ENCODE measurements around the gene IP6K1.
"Not testable (repeated sequence)": the region's sequence is repeated elsewhere in the genome, so short reads cannot be mapped to it uniquely, and the experiment has no call there.

The IP6K1 gene

DNA sequence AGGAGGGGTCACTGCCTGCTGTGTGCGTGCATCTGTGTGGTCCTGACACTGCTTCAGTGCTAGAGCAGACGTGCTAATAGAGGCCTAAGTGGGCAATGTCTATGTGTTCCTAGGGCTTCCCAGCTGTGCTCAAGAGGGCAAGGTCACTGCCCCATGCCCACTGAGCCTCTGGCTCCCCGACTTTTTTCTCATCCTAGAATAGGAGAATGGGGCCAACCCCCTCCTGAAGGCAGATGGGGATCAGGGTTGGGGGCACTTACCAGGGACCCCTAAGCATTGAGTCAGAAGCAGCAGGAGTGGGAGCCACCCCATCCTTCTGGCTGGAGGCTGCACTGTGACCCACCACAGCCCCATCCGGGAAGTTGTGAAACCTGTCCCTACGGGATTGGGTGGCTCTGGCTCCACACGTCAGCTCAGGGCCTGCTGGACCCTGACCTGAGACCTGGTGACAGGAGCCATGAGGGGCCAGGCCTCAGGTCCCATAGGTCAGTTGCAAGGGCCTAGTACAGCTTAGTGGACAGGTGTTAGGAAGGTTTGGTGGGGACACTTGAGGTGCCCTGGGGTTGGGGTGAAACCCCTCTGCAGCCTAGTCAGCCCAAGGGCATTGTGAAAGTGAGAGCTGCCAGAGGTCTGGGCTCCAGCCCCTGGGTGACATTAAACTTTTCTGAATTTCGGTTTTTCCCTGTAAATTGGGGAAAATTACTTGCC lies 97.8 kb downstream of the IP6K1 start:
- DNase-seq (ENCODE audit: low read depth), result not testable (repeated sequence)

DNA sequence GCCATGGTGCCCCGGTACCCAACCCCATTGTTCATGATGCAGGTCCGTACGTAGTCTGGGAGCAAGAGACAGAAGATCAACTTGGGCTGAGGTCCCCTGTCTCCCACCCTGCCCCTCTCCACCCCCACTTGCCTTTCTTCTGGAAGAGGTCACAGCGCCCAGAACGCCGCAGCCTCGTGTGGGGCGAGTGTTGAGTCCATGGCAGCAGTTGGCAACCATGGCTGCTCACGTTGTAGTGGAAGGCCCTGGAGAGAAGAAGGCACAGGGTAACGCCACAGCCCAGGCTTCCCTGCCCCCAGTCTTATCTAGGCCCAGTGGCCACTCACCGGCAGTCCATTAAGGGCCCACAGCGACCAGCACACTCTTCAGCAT lies 98.9 kb downstream of the IP6K1 start:
- DNase-seq (ENCODE audit: low read depth), result not testable (repeated sequence)

DNA sequence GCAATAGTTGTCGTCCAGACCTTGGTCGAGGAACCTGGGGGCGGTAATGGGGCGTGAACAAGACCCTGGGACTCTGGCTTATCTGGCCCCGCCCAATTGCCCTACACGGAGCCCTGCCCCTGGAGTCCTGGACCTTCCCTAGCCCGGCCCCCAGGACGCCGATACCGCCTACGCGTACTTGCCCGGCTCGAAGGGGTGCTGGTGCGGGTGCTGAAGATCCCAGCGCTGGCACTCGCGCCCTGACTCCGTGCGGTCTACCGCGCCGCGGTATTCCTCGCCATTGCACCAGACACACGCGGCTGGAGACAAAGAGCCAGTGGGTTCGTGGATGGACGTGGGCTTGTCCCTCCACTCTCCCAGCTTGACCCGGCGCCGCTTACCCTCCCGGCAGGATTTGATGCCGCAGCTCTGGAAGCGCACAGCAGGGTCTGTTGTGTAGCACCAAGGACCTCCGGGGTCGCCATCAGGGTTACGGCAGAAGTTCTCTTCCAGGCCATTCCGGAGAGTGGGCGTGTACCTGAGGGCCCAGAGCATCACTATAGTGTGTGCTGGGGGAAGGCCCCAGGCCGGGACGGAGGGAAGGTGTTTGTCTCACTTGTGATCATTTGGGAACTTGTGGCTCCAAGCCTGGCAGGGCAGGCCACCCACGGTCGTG lies 99.4 kb downstream of the IP6K1 start:
- not testable (repeated sequence) for DNase-seq (ENCODE audit: low read depth)

DNA sequence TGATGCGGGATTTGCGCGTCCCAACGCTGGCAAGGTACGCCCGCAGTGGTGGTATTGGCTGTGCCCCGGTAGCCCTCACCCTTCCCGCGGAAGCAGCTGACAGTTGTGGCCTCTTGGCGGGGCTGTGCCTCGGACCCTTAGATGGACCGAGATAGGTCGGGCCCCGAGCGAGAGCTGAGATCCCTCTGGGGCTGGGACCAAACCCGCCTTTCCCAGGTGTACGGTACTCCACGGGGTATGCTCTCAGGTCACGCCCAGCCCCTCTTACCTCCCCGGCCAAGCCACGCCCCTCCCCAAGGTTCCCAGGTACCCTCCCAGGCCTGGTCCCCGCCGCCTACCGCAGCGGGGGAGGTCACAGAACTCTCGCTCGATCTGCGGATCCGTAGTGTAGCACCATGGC lies 100.0 kb downstream of the IP6K1 start:
- DNase-seq (ENCODE audit: low read depth), result not testable (repeated sequence)

DNA sequence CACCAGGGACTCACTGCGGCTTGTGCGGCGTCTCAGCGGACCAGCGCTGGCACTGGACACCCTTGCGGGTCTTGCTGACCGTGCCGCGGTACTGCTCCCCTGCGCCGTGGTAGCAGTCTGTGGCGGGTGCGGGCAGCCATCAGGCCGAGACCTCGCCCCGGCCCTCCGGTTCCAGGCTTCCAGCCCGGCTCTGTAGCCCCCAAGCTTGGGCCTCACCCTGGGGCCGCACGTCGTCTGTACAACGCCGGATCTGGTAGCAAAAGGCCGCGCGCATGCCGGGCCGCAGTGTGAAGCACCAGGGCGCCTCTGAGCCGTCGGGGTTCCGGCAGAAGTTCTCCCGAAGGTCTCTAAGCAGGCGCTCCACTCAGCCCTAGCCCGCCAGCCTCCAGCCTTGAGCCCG lies 100.5 kb downstream of the IP6K1 start:
- not testable (repeated sequence) for DNase-seq (ENCODE audit: low read depth)

DNA sequence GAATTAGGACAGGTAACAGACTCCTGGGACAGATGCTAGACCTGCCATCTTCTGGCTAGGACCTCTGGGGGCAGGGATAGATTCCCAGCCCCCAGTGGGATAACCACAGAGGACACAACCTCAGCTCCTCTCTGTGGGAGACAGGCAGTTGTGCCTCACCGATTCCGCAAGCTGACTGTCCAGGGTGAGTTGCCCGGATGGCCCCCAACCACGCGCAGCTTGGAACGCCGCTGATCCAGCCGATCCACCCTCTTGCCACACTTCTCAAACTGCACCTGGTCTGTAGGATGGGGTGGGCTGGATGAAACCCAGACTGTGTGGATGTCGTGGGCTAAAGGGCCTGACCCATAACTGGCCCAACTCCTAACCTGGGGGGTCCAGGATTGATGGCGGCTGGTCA lies 101.2 kb downstream of the IP6K1 start:
- not testable (repeated sequence) for DNase-seq (ENCODE audit: low read depth)

DNA sequence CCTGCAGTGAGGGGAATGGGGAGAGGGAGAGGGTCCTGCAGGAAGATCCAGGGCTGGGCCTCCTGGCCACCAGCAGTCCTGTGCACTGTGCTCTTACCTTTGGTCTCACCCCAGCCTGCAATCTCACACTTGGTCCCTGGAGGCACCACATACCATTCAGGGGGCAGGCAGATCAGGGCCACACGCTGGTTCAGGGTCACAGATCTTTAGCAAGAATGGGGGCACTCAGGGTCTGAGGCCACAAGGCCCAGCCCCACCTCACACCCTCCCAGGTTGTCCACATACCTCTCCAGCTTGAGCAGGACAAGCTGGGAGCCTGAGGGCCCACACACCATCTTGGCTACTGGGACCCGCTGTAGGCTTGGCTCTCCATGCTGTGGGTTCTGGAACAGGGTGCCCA lies 101.9 kb downstream of the IP6K1 start:
- not testable (repeated sequence) for DNase-seq (ENCODE audit: low read depth)

DNA sequence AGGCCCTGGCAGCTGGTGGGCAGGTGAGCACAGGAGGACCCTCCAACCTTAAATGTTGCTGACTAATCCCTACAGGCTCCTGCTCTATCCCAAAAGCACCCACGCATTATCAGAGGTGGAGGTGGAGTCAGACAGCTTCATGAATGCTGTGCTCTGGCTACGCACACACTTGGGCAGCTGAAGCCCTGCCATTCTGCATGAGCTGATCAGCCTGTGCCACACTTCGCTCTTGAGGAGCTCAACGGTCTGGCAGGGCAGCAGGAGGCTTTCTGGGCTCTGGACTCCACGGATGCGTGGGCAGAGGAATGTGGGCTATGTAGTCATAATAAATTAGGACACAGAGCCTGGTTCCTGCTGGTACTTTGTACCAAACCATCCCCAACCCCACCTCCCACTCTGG lies 103.2 kb downstream of the IP6K1 start:
- no peak for DNase-seq (ENCODE audit: low read depth)

DNA sequence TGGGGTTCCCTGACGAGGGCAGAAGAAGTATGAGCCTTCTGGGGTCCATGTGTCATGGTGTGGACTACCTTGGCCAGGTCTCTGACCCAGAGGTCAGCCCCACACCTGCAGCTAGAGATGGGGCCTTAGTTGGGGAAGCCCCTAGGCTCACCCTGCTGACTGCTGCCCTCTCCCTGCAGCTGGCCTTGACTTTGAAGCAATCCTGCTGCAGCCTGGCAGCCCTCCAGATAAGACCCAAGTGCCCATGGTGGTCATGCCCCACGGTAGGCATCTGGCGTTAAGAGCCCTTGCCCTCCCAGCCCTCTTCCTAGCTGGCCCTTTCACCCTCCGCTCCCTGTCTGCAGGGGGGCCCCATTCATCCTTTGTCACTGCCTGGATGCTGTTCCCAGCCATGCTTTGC lies 104.8 kb downstream of the IP6K1 start:
- no peak for DNase-seq (ENCODE audit: low read depth)

DNA sequence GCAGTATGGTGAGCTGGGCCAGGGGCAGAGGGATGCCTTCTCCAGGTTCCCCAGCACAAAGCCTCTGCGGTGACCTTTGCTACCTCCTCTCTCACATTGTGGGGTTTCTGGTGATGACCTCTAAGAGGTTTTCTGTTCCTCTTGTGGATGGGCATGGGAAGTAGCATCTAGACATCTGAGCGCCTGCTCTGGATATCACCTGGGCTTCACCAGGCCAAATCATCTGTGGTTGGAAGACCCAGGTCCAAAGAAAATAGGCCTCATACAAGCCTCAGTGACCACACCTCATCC lies 105.2 kb downstream of the IP6K1 start:
- DNase-seq (ENCODE audit: low read depth), result no peak

DNA sequence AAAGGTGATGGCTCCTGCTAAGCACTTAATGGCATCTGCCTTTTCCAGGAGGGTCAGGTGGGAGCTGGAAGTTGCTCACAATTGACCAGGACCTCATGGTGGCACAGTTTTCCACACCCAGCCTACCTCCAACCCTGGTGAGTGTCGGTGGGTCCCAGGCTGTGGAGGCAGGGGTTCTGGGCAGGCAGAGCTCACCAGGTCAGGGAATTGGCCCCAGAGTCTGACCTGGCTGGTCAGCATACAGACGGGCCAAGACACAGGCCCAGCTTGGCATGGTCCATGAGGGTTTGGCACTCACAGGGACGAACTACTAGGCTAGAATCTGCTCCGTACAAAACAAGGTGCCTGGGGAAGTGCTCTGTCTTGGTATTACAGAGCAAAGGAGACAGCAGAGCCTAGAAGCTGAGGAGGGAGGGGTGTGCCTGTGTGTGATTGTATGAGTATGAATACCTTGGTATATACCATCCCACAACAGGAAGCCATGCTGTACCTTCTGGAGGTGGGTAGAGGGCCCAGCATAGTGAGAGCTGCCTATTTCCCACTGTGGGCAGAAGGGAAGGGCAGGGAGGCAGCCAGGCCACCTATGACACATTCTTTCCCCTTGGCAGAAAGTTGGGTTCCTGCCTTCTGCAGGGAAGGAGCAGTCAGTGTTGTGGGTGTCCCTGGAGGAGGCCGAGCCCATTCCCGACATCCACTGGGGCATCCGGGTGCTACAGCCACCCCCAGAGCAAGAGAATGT lies 105.7 kb downstream of the IP6K1 start:
- no peak for DNase-seq (ENCODE audit: low read depth)

DNA sequence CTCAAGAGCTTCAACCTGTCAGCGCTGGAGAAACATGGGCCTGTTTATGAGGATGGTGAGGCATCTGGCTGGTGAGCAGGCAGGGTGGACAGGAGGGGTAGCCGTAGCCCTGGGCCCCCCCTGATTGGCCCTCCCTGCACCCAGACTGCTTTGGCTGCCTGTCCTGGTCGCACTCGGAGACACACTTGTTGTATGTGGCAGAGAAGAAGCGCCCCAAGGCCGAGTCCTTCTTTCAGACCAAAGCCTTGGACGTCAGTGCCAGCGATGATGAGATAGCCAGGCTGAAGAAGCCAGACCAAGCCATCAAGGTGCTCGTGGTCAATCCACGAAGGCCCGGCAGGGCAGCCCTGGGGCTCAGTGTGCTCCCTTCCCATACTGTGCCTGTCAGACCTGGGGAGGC lies 110.4 kb downstream of the IP6K1 start:
- DNase-seq (ENCODE audit: low read depth), result no peak

DNA sequence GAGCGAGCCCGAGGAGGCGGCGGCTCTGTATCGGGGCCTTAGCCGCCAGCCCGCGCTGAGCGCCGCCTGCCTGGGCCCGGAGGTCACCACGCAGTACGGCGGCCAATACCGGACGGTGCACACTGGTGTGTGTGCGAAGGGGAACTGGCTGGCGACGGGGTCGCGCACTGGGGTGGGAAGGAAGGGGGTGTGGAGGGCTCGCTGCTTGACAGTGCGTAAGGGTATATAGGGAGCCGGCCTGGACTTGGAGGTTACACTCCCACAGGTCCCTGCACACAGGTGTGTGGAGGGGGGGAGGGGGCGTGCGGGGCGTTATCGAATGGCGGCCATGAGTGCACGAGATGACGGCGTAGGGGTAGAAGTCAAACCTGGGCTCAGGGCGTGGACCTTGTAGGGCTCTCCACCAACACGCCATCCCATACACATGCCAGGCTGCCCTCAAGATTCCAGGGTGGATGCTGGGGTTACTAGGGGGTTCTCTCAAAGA lies 111.8 kb downstream of the IP6K1 start:
- DNase-seq (ENCODE audit: low read depth), result no peak
